ENCODE data around the gene SEC24D. TPM values are rescaled to one million over a fixed set of nuclear protein-coding genes. Genes with fewer than 3 reads are reported as not detected.

SEC24D gene
- total and polyA plus RNA-seq, 2 experiments from 2014 or later: 37.6 to 94.8 TPM

- no peak for TF ChIP-seq CTCF (conservative IDR thresholded peaks at IDR 0.05; ENCODE audit: low read depth in 2 of 2)
- TF ChIP-seq NANOG (IDR thresholded peaks at IDR 0.05; ENCODE audit: borderline replicate concordance): no peak
- TF ChIP-seq ZNF114 (CRISPR knock-in tag; IDR thresholded peaks at IDR 0.05): no peak
- no peak for TF ChIP-seq REST (IDR thresholded peaks at IDR 0.05; ENCODE audit: unreplicated experiment)
Measured at GRCh38 chr4:118718511-118719170, 117.3 kb downstream of the SEC24D start (continued).

- no peaks in the 10 kb centered on the region for H3K9me3 Mint-ChIP-seq
- no peak overlapping the region for H3K4me2 ChIP-seq
- H3K27me3 Mint-ChIP-seq (ENCODE audit: insufficient read depth, low read depth, poor library complexity): no peaks in the 10 kb centered on the region
- no peaks in the 10 kb centered on the region for H3K4me1 Mint-ChIP-seq
- no peak overlapping the region for H3K27ac ChIP-seq (ENCODE audit: low read depth)
- H3K36me3 ChIP-seq (ENCODE audit: insufficient read depth): peaks cover 7% of the 10 kb centered on the region; the same call in 1 of the 2 replicates
- H3K36me3 Mint-ChIP-seq (ENCODE audit: low read depth): no peaks in the 10 kb centered on the region
- no peak overlapping the region for H2AFZ ChIP-seq
- H3K4me1 ChIP-seq (ENCODE audit: insufficient read depth): no peaks in the 10 kb centered on the region; the same call in 1 of the 2 replicates
- no peaks in the 10 kb centered on the region for H3K9me2 ChIP-seq (ENCODE audit: insufficient read depth)
- TF ChIP-seq ZNF331 (CRISPR knock-in tag; IDR thresholded peaks at IDR 0.05; ENCODE audit: low read depth) (no peak), EZH2phosphoT487 (IDR thresholded peaks at IDR 0.05; ENCODE audit: unreplicated experiment) (no peak), ZNF462 (CRISPR knock-in tag; IDR thresholded peaks at IDR 0.05) (no peak), EZH2 (IDR thresholded peaks at IDR 0.05; ENCODE audit: low read depth, unreplicated experiment) (no peak), STAT1 (IDR thresholded peaks at IDR 0.05; ENCODE audit: unreplicated experiment) (no peak)
- H3F3A ChIP-seq (replicated peaks; ENCODE audit: low read depth): no peaks in the 10 kb centered on the region; the same call in 1 of the 2 replicates
- H3K4me3 Mint-ChIP-seq: no peak overlapping the region
- no peaks in the 10 kb centered on the region for H3K27me3 ChIP-seq (ENCODE audit: insufficient read depth)
- H4K20me1 ChIP-seq (replicated peaks; ENCODE audit: insufficient read depth): 0 out of 2 replicates have a peak, but pooled peaks cover 8% of the 10 kb centered on the region
- H3K79me2 ChIP-seq (replicated peaks; ENCODE audit: insufficient read depth): no peaks in the 10 kb centered on the region
- peak; percentile 77 for ATAC-seq
- DNase-seq (ENCODE audit: low spot score): peak; percentile 14
- 0 out of 2 replicates have a peak overlapping the region, but pooled peaks have one; percentile 45 for H3K27ac Mint-ChIP-seq
- no peak overlapping the region for H3K4me3 ChIP-seq
Measured at GRCh38 chr4:118716304-118716703, 119.6 kb downstream of the SEC24D start.
